HCT116 (cell line): ENCODE measurements around the gene TMED10. TPM values are rescaled to one million over a fixed set of nuclear protein-coding genes. Genes with fewer than 3 reads are reported as not detected.

ENCODE experiments used
- ATAC-seq: fragments of 200-7000 bp; cut with Tn5 transposase; 2 replicates; pipeline ENCODE4 v1.9.1; 2020; ENCODE audit warnings: mild to moderate bottlenecking, moderate library complexity
- BruUV-seq: library from RNA; stranded (reverse); fragments of 400-500 nt; replicated peaks from 2 replicates; lab custom pipeline; 2021; lab: Mats Ljungman, UMichigan
- CTCF ChIA-PET: fragments of 300-600 bp; sonication (Branson Sonifier 250); formaldehyde crosslinking; loops from one replicate; lab custom pipeline; 2021; ENCODE audit warnings: antibody characterized with exemption; lab: Charles Lee
- POLR2A ChIA-PET: fragments of 300-600, 350-600 bp; sonication (Branson Sonifier 250); formaldehyde crosslinking; loops from one replicate; lab custom pipeline; 2021; ENCODE audit warnings: antibody characterized with exemption; lab: Charles Lee
- RAD21 ChIA-PET, 2 experiments: fragments of 300-600 bp; sonication (Branson Sonifier 250); formaldehyde crosslinking; loops; one replicate each; lab custom pipeline; 2023; ENCODE audit warnings: low total read pairs in 2 of 2; ENCODE audit not compliant: uncharacterized antibody in 2 of 2, unreplicated experiment in 2 of 2, low non-redundant PET in 1 of 2; lab: Charles Lee
- DNase-seq: peaks from one replicate; pipeline ENCODE4 v3.0.0-alpha.2; 2010; ENCODE audit warnings: low read depth, low spot score
- H2AFZ ChIP-seq: fragments of 200-600 bp; shearing (Covaris generic), sonication (generic); 2 replicates; pipeline ENCODE4 v1.6.1; 2017; ENCODE audit warnings: low read depth, mixed run types, mixed read lengths, antibody characterized with exemption, low read length; ENCODE audit not compliant: poor library complexity, severe bottlenecking
- H3K27ac ChIP-seq: 2 replicates; pipeline ENCODE4 v1.5.1; 2012; ENCODE audit warnings: low read depth, low read length
- H3K27me3 ChIP-seq: fragments of 200-600 bp; sonication (generic); 2 replicates; pipeline ENCODE4 v1.6.1; 2016; ENCODE audit warnings: mixed run types, low read length, mixed read lengths; ENCODE audit not compliant: insufficient read depth
- H3K36me3 ChIP-seq, 2 experiments: fragments of 200-500 bp in 1 of 2; fragments of 200-600 bp in 1 of 2; sonication (Bioruptor generic) in 1 of 2; sonication (generic) in 1 of 2; 2 replicates each; pipeline versions ENCODE4 v1.5.1 to v1.6.1; 2014 to 2016; ENCODE audit warnings: low read length in 2 of 2, inconsistent platforms in 1 of 2, mixed read lengths in 1 of 2, mixed run types in 1 of 2; ENCODE audit not compliant: insufficient read depth in 2 of 2, control insufficient read depth in 1 of 2
- H3K4me1 ChIP-seq, 2 experiments: fragments of 200-600 bp in 1 of 2; sonication (generic) in 1 of 2; 2 replicates each; pipeline versions ENCODE4 v1.5.1 to v1.6.1; 2012 to 2017; ENCODE audit warnings: low read length in 2 of 2, inconsistent platforms in 1 of 2, mild to moderate bottlenecking in 1 of 2, mixed read lengths in 1 of 2, mixed run types in 1 of 2, moderate library complexity in 1 of 2; ENCODE audit not compliant: insufficient read depth in 2 of 2, control insufficient read depth in 1 of 2
- H3K4me2 ChIP-seq: fragments of 200-600 bp; sonication (generic); 2 replicates; pipeline ENCODE4 v1.6.1; 2017; ENCODE audit warnings: mixed run types, low read length, mixed read lengths
- H3K4me3 ChIP-seq, 2 experiments: fragments of 200-600 bp in 1 of 2; sonication (generic) in 1 of 2; replicated peaks in 1 of 2; 2 replicates each; pipeline ENCODE4 v1.5.1; 2011 to 2016; ENCODE audit warnings: low read length in 2 of 2, control low read depth in 1 of 2, low read depth in 1 of 2, mild to moderate bottlenecking in 1 of 2, mixed read lengths in 1 of 2, mixed run types in 1 of 2
- H3K79me2 ChIP-seq: fragments of 200-600 bp; sonication (generic); 2 replicates; pipeline ENCODE4 v1.6.1; 2017; ENCODE audit warnings: mild to moderate bottlenecking, mixed run types, low read length, moderate library complexity, mixed read lengths; ENCODE audit not compliant: insufficient read depth
- H3K9ac ChIP-seq: fragments of 200-600 bp; sonication (generic); 2 replicates; pipeline ENCODE4 v1.6.1; 2016; ENCODE audit warnings: low read length, mixed read lengths
- H3K9me2 ChIP-seq: fragments of 200-600 bp; sonication (generic), shearing (Covaris generic); 2 replicates; pipeline ENCODE4 v1.6.1; 2017; ENCODE audit warnings: mixed run types, mild to moderate bottlenecking, moderate library complexity; ENCODE audit not compliant: insufficient read depth
- H3K9me3 ChIP-seq, 2 experiments: fragments of 200-500 bp in 1 of 2; fragments of 200-600 bp in 1 of 2; sonication (Bioruptor generic) in 1 of 2; sonication (generic) in 1 of 2; 2 replicates each; pipeline ENCODE4 v1.6.1; 2014 to 2017; ENCODE audit warnings: low read length in 2 of 2, mixed read lengths in 2 of 2, inconsistent platforms in 1 of 2, low read depth in 1 of 2, mild to moderate bottlenecking in 1 of 2, mixed run types in 1 of 2, moderate library complexity in 1 of 2; ENCODE audit not compliant: control insufficient read depth in 1 of 2, insufficient read depth in 1 of 2
- H4K20me1 ChIP-seq: fragments of 200-600 bp; sonication (generic), shearing (Covaris generic); 2 replicates; pipeline ENCODE4 v1.6.1; 2017; ENCODE audit warnings: mixed run types, mild to moderate bottlenecking, moderate library complexity; ENCODE audit not compliant: insufficient read depth
- CBX3 ChIP-seq: IDR thresholded peaks from 2 replicates; pipeline ENCODE4 v1.6.1; 2012; ENCODE audit warnings: low read depth
- ELF1 ChIP-seq: IDR thresholded peaks from 2 replicates; pipeline ENCODE4 v1.6.1; 2012; ENCODE audit warnings: low read depth, borderline replicate concordance
- EZH2 ChIP-seq: fragments of 200-600 bp; sonication (generic); IDR thresholded peaks from 2 replicates; pipeline ENCODE4 v1.6.1; 2017; ENCODE audit warnings: antibody characterized with exemption, mixed run types
- EZH2phosphoT487 ChIP-seq: fragments of 200-600 bp; IDR thresholded peaks from 2 replicates; pipeline ENCODE4 v1.6.1; 2018; ENCODE audit warnings: antibody characterized with exemption, borderline replicate concordance
- FOSL1 ChIP-seq: IDR thresholded peaks from 2 replicates; pipeline ENCODE4 v1.6.1; 2012; ENCODE audit warnings: low read depth
- JUND ChIP-seq: IDR thresholded peaks from 2 replicates; pipeline ENCODE4 v1.6.1; 2012
- RAD21 ChIP-seq: IDR thresholded peaks from 2 replicates; pipeline ENCODE4 v1.6.1; 2012; ENCODE audit warnings: low read depth, mild to moderate bottlenecking
- SP1 ChIP-seq: IDR thresholded peaks from 2 replicates; pipeline ENCODE4 v1.6.1; 2012; ENCODE audit warnings: low read depth
- TCF7L2 ChIP-seq: IDR thresholded peaks from 2 replicates; pipeline ENCODE4 v1.7.0; 2011; ENCODE audit warnings: borderline replicate concordance, inconsistent platforms; ENCODE audit not compliant: insufficient read depth, insufficient read length; ENCODE audit errors: extremely low read depth
- intact Hi-C: fragments of 100-400 bp; cut with micrococcal nuclease; formaldehyde crosslinking; loops from 2 replicates; pipeline ENCODE4 v1.10.0; 2022
- total RNA-seq: library from RNA; stranded (reverse); gene quantifications from one replicate; pipeline ENCODE4 v1.2.1, GENCODE V29; 2021; ENCODE audit not compliant: unreplicated experiment
- TF ChIP-seq, protein P1 (sequence below): IDR thresholded peaks from 2 replicates; pipeline ENCODE4 v1.6.1; 2011; ENCODE audit warnings: mild to moderate bottlenecking, low read length, moderate library complexity; ENCODE audit not compliant: insufficient replicate concordance; ENCODE audit errors: extremely low read depth

The TMED10 gene
- total RNA-seq, 1 experiment from 2014 or later, result 303 TPM

DNA sequence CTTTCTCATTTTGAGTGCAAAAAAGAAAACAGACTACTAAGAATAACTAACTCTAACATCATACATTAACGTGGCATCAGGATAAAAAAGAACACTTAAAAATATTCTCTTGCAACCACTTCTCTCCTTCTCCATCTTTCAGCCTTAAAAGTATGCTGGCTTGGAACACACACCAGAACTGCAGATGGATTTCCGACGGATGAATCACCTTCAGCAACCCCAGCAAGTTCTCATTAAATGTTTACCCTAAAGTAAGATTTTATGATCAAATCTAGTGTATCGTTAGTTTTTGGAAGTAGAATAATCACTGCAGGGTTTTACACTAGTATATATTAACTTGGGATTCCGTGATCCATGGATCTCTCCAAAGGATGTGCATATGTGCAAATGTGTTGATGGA is 50.8 kb downstream of the TMED10 start:
- peak overlapping the region; percentile 97 for H3K9ac ChIP-seq
- peaks cover 43% of the 10 kb centered on the region for H3K79me2 ChIP-seq
- H3K27ac ChIP-seq, result 0 out of 2 replicates have a peak overlapping the region, but pooled peaks have one; percentile 94
- H3K4me2 ChIP-seq, result peak overlapping the region; percentile 93
- no peak overlapping the region for H2AFZ ChIP-seq
- POLR2A ChIA-PET, result no interaction called here
- no TSS peak for BruUV-seq
- H3K4me1 ChIP-seq, result peaks cover 33 to 43% of the 10 kb centered on the region in 2 experiments
- H3K36me3 ChIP-seq, result no peaks in the 10 kb centered on the region
- H4K20me1 ChIP-seq, result no peaks in the 10 kb centered on the region
- intact Hi-C loops, result loop anchor here (5.0 kb wide), 1 partner anchor 437 kb away; no protein-coding TSS in a partner anchor
- no peaks in the 10 kb centered on the region for H3K9me3 ChIP-seq
- ATAC-seq, result no peak
- no peaks in the 10 kb centered on the region for H3K9me2 ChIP-seq
- H3K4me3 ChIP-seq, result peak overlapping the region; percentile 78 to 86
- CTCF ChIA-PET, result no interaction called here
- RAD21 ChIA-PET, result no interaction called here
- TF ChIP-seq JUND, result no peak
- no peak for TF ChIP-seq CBX3
- no peak for TF ChIP-seq ELF1
- TF ChIP-seq EZH2, result no peak
- no peak for TF ChIP-seq SP1
- TF ChIP-seq, protein P1, sequence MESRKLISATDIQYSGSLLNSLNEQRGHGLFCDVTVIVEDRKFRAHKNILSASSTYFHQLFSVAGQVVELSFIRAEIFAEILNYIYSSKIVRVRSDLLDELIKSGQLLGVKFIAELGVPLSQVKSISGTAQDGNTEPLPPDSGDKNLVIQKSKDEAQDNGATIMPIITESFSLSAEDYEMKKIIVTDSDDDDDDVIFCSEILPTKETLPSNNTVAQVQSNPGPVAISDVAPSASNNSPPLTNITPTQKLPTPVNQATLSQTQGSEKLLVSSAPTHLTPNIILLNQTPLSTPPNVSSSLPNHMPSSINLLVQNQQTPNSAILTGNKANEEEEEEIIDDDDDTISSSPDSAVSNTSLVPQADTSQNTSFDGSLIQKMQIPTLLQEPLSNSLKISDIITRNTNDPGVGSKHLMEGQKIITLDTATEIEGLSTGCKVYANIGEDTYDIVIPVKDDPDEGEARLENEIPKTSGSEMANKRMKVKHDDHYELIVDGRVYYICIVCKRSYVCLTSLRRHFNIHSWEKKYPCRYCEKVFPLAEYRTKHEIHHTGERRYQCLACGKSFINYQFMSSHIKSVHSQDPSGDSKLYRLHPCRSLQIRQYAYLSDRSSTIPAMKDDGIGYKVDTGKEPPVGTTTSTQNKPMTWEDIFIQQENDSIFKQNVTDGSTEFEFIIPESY, result no peak
- TF ChIP-seq RAD21, result no peak
- no peak for TF ChIP-seq TCF7L2
- TF ChIP-seq FOSL1, result no peak
- no peak for TF ChIP-seq EZH2phosphoT487
- TF ChIP-seq, all 23 proteins: peak for 0
- no peaks in the 10 kb centered on the region for H3K27me3 ChIP-seq
- no peak for DNase-seq
